HUDEP-2 (cell line): ENCODE results near the gene THBD.
"Not testable (repeated sequence)": the region's sequence is repeated elsewhere in the genome, so short reads cannot be mapped to it uniquely, and the experiment has no call there.

Source experiments
- DNase-seq, 76 experiments: peaks; one replicate each; lab custom pipeline; 2025; ENCODE audit not compliant: unreplicated experiment in 76 of 76; lab: John Stamatoyannopoulos, UW

THBD gene

DNA sequence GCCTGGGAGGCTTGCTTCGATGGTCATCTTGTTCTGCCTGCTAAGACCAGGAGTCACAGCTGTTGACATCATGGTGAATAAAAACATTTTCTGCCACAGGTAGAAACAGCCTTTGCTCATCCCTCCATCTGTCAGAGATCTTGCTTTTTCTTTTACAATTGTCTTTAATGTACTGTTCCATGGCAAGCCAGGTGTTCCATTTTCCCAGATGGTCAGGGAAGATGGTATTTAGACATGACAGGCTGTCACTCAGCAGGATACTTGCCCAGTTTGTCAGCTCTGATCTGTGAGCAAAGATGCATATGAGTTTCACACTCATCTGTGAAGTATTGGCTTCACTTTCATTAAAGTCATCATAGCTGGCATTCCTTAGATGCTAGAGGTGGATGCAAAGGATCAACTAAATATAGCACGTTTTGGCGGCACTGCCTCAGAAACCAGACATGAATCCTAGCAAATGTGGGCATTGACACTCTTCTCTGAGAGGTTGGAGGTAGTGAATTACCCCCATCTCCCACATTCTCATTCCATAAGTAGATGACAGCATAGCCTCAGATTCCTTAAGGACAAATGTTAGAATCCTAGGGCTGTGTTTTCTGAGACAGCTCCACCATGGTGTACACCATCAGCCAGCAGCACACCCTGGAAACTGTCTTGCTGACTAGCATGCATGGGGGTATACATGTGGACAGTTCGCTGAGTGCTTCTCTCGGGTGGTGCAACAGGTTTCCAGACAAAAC, 10.2 kb downstream of the THBD start:
- DNase-seq: no peak

DNA sequence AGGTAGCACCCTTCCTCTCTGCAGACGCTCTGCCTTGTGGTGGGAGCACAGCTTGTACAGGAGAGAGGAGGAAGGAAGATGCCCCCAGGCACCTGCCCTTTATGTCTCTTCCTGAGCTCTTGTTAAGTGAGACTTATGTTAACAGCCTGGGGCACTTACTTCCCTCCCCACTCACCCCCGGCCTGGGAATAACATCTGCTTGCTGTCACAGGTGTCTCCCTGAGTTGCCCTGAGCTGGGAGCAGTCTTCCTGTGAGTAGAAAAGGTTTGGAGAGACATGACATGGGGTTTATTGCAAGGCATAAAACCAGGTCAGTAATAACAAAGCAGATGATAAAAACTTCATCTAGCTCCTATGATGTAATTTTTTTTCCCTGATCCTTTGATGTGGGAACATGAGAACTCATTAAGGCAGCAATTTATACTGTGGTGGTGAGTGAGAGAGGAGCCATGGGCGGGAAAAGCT, 12.4 kb downstream of the THBD start:
- DNase-seq: no peak

DNA sequence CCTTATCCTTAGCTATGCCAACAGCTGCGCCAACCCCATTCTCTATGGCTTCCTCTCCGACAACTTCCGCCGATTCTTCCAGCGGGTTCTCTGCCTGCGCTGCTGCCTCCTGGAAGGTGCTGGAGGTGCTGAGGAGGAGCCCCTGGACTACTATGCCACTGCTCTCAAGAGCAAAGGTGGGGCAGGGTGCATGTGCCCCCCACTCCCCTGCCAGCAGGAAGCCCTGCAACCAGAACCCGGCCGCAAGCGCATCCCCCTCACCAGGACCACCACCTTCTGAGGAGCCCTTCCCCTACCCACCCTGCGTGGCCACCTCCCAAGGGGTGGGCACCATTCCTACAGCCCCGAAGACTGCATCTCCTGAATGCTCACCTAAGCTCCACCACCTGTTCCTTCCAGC, 13.1 kb downstream of the THBD start:
- no peak for DNase-seq

DNA sequence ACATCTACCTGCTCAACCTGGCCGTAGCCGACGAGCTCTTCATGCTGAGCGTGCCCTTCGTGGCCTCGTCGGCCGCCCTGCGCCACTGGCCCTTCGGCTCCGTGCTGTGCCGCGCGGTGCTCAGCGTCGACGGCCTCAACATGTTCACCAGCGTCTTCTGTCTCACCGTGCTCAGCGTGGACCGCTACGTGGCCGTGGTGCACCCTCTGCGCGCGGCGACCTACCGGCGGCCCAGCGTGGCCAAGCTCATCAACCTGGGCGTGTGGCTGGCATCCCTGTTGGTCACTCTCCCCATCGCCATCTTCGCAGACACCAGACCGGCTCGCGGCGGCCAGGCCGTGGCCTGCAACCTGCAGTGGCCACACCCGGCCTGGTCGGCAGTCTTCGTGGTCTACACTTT, 13.7 kb downstream of the THBD start:
- DNase-seq: no peak

DNA sequence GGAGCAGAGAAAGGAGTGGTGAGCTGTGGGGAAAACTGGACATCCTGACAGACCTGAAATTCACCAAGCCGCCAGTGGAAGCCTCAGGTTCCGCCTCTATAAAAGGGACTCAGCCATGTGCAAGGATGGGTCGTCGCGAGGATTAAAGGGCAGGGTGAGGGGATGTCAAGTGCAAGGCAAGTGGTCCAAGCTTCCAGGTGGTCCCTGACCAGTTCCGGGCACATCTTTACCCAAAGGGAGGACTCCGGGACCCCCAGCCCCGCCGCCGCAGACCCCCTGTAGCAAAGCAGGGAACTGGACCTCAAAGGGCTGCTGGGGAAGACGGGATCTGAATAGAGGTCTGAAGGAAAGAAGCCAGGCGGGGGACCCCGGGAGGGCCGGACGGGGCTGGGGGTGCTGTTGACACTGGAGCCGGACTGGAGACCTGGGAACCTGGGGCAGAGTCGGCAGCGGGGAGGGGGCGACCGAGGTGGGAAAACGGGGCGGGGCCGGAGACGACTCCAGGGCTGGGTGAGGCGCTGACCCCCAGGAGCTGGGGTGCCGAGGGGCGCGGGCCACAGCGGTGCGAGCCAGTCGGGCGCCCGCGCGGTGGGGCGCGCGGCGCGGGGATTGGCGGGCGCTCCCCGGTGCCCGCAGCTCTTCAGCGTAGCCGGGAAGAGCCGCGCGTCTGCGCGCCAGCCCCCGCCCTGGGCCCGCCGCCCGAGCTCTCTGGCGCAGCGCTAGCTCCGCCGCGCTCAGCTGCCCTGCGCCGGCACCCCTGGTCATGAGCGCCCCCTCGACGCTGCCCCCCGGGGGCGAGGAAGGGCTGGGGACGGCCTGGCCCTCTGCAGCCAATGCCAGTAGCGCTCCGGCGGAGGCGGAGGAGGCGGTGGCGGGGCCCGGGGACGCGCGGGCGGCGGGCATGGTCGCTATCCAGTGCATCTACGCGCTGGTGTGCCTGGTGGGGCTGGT, 14.5 kb downstream of the THBD start, which contains the start of gene SSTR4:
Gene SSTR4, plus strand, starts transcription at position 592 of the 951 bp plus-strand sequence. Its CDS starts 172 bp downstream, at position 764.
- DNase-seq: no peak

DNA sequence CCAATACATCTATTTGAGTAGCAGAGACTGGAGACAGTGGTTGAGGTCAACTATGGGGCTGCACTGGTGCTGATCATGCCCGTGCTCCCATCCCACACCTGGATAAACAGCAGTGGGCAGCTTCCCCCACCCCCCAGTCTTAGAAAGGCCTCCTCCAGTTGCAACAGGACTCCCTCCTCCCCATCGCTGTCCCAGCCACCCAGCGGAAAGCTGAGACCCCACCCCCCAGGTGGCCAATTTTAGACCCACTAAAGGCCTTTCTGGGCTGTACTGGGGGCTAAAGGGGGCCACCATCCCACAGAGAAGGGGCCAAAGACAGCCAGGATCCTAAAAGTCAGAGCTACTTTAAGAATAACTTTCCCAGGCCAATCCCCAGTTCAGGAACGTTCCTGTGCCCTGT, 15.6 kb downstream of the THBD start:
- DNase-seq: no peak

DNA sequence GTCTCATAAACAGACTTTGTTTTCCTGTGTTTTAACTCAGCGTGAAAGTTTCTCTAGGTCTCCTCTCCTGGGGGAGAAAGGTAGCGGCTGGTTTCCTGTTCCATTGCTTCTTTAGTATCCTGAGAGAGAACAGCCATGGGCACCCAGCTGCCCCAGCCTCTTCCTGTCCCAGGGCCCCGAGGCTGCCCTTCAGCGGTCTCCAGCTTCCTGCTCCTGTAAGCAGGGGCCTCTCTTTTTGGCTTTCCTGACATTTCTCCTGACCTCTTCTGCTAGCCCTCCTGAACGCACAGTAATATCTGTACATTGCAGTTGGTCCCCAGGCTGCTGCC, 16.8 kb downstream of the THBD start:
- no peak for DNase-seq

DNA sequence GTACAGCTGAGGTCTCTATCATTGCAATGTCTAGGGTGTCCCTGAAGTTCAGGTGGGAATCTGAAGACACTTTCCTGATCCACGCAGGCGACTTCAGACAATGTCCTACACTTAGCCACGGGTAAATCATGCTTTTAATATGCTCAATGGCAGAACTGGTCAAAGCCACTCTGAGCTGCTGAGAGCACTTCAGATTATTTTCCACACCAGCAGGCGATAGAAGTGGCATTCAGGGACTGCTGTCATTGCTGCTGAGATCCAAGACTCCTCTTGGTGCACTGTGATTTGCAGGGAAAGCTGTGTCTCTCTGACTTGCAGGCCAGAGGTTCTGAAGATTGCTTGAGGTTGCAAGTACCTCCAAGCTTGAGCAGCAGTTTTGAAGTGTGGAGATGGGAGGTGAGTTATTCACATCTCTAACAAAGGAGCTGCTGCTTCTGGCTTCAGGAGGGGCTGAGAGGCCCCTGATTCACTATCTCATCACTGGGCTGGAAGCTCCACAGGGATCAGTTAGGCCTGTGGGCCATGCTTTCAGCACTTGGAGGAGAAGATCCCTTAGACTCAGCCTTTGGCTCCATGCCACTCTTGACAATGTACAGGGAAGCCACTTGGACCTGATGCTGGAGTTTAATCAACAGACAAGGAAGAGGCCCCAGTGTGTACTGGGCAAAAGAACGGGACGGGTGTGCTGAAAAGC, 17.3 kb downstream of the THBD start:
- no peak for DNase-seq

DNA sequence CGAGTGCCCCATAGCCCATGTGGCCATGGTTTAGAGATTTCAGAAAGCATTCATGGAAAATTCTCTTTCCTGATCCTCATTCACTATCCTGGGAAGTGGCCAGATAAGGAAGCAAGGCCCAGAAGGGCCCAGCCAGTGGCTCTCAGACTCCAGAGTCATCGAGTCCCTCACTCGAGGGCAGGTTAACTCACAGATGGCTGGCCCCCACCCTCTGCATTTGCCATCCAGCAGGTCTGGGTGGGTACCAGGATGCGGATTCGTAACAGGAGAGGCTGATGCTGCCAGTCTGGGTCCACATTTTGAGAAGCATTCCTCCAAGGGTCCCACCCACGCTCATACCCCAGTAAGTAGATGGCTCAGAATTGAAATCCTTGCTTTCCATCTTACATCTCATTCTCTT, 18.1 kb downstream of the THBD start:
- no peak for DNase-seq

DNA sequence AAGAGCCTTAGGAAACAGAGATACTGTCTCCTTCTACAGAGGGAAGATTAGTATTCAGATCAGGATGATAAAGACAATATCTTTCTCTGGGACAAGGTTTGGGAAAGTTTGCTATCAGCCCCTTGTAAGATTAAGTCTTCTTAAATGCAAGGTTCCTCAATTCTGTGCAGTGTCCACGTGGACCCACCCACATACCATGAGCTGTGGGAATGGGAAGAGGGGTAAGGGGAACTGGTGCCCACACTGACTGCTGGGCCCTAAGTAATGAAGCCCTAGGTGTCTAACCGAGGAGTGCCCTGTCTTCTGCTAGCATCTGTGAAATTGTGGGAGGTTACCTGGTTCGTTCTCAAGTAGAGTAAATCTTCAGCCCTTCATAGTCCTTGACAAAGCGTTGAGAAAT, 20.1 kb downstream of the THBD start:
- no peak for DNase-seq

DNA sequence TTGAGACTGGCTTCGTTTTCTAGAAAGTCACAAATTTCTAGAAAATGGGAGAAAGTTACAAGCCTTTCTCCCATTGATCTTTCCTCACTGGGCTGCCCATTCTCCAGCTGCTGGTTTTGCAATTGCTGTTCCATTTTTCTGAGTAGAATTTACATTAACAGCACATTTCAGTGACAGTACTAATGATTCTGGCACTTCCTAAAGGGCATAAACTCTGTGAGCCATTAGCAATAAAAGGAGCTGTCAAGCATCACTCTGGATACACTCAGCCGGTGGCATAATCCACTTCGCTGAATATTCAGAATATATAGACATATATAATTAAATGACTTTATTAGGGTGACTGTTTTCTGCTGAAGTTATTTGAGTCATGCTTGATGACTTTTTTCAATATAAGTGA, 21.1 kb downstream of the THBD start:
- no peak for DNase-seq

DNA sequence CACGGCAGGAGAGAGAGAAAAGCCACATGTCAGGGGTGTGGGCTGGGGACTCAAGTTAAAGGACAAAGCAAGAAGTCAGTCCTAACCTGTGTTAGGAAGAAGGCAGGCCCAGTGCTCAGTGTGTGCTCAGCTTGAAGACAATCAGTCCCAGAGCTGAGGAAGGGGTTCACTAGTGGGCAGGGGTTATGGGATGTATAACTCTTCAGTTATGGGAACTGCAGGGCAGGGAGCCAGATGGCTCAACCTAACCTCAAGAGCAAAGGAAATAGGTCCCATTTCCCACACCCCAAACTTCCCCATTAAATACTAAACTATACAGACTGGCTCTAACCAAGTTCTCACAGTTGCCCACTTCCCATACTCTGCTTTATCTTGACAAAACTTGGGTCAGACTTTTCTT, 21.8 kb downstream of the THBD start:
- no peak for DNase-seq

DNA sequence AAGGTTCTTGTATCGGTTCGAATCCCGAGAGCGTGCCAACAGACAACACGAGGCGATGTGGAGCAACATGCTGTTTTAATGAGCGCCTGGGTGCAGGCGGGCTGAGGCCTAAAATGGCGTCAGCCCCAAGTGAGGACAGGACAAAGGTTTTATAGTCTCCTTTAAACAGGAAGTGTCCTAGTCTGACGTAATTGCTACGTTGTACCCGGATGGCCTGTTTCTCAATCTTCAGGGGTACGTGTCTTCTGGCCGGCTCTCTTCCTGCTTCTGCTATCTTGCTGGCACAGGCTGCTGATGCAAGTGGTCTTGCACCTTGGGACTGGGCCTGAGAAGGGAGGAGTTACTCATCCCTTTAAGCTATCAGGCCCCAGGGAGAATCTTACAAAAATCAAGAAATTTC, 24.0 kb downstream of the THBD start:
- not testable (repeated sequence) for DNase-seq

DNA sequence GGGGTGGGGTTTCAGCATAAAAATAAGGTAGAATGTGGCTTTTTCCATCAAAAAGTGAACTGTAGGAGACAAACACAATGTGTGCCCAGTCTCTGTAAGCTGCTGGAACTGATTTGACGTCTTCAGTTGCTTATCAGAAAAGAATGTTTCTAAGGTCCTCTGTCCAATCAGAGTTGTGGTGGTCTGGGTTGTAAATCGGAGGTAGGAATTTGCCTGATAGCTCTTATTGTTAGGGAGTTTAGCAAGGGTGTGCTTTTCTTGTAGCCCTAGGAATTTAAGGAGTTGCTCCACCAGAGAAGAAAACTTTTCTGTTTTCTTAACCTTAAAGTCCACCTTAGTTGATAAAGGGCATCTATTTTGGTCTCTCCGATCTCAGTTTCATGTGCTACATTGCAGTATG, 24.8 kb downstream of the THBD start:
- DNase-seq: no peak

DNA sequence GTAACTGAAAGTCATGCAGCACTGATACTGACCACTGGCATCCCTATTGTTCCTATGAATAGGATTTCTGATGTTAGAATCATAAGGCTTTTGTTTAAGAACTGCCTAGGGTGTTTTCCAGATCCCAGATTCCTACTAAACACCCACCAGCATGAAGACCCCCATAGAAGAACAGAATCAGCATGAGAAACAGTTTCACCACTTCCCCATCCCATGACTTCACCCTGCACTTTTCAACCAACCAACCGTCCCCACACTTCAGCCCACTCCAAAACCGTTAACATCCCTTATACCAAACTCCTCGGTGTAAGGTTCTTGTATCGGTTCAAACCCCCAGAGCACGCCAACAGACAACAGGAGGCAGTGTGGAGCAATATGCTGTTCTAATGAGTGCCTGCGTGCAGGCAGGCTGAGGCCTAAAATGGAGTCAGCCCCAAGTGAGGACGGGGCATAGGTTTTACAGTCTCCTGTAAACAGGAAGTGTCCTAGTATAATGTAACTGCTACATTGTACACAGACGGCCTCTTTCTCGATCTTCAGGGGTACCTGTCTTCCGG, 25.8 kb downstream of the THBD start:
- peak in 1 of 76 experiments; percentile 1 for DNase-seq

DNA sequence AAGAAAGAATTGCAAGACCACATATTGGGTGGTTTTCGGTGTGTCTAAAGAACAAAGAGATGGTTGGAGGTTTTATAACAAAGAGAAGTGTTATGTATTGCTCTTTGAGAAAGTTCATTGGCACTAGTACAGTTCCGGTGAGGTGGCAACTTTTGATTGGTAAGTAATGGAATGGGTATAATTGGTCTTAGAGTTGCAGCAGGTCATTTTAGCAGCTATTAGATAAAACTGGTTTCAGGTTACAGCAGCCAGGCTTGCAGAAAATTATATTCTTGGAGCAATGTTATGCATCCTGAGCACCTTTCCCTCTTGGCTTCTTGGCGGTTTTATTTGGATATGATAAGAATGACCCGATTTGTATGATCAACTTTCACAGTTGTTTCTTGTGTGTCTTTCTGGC, 26.6 kb downstream of the THBD start:
- DNase-seq: no peak

DNA sequence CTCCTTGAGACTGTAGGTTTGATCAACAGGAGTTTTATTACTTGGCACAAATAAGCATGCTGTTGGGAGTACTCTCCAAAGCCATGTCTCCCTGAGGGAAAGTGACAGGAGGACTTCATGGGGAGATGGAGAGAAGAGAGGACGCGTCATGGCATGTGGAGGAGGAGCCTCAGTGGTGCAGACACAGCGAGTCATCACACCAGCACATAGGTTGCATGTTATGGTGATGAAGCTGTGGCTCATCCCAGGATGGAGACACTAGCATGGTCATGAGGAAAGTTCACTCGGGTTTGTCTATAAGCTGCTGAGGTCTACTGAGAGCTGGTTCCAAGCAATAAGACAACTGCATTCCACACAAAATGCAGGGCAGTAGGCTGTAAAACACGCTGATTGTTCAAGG, 27.5 kb downstream of the THBD start:
- DNase-seq: no peak

DNA sequence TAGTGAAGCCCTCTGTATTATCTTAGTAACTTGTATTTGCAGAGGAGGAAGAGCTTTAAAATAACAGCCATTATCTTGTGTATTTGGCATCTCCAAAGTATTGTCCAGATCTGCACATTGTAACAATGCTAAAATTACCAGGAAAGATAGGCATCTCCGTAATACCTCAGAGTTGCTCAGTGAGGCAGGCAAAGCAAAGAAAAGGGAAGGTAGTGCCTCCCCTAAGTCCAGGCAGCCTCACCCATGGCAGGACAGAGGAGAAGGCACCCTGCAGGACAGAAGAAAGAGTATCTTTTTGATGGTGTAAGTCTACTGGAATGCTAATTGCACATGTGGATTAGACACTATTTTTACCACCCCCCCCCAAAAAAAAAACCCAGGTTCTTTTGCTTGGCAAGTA, 27.9 kb downstream of the THBD start:
- no peak for DNase-seq

DNA sequence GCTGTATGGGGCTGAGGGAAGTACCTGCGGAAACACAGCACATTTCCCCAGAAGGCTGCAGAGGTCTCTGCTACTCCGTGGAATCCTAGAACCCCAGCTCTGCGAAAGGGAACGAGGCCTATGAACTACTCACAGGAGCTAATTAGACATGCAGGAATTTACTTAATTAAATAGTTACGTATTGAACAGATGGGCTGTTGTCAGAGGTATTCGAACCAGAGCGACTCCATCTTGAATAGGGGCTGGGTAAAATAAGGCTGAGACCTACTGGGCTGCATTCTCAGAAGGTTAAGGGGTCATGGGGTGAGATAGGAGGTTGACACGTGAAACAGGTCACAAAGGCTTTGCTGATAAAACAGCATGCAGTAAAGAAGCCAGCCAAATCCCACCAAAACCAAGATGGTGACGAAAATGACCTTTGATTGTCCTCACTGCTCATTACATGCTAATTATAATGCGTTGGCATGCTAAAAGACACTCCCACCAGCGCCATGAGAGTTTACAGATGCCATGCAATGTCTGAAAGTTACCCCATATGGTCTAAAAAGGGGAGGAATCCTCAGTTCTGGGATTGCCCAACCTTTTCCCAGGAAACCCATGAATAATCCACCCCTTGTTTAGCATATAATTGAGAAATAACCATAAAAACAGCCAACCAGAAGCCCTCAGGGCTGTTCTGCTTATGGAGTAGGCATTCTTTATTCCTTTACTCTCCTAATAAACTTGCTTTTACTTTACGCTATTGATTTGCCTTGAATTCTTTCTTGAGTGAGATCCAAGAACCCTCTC, 29.0 kb downstream of the THBD start:
- DNase-seq: no peak

DNA sequence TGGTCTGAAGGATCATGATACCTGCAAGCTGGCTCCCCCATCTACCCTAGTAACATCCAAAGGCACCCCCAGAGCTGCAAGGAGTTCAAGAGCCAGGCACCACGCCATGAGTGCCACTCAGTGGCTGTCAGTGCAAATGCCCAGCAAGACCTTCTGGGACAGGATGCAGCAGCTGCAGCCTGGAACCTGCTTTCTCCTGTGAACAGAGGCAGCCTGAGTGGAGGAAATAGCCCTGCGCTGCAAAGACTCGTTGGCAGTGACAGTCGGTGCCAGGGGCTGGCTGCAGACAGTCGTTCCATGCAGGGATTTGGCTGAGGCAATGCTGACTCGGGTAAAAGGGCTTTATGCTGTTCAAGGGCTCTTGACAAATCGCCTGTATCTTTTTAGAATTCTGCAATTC, 30.1 kb downstream of the THBD start:
- DNase-seq: no peak
